ENCODE data around the gene KAZN. TPM values are rescaled to one million over a fixed set of nuclear protein-coding genes. Genes with fewer than 3 reads are reported as not detected.

KAZN gene
- total RNA-seq, 1 donor from 2014 or later, result 2.8 TPM

- H3K4me3 ChIP-seq (ENCODE audit: low read depth, low read length), result no peak overlapping the region
- no peak for TF ChIP-seq CTCF (IDR thresholded peaks at IDR 0.05; ENCODE audit: insufficient read depth, low read length, poor library complexity, severe bottlenecking)
- H3K27me3 ChIP-seq (ENCODE audit: control insufficient read depth, insufficient read depth, low read length), result no peaks in the 10 kb centered on the region
- DNase-seq (ENCODE audit: low read depth), result no peak
- no peaks in the 10 kb centered on the region for H3K36me3 ChIP-seq (ENCODE audit: control insufficient read depth, insufficient read depth, low read length)
Measured at GRCh38 chr1:14940285-14940870, 341.9 kb downstream of the KAZN start.

- no peak for DNase-seq (ENCODE audit: low read depth)
- Histone ChIP-seq H3K36me3 (ENCODE audit: control insufficient read depth, insufficient read depth, low read length) (no peaks in the 10 kb centered on the region), H3K27me3 (ENCODE audit: control insufficient read depth, insufficient read depth, low read length) (no peaks in the 10 kb centered on the region), H3K4me3 (ENCODE audit: low read depth, low read length) (no peak overlapping the region)
- TF ChIP-seq CTCF (IDR thresholded peaks at IDR 0.05; ENCODE audit: insufficient read depth, low read length, poor library complexity, severe bottlenecking), result no peak
Measured at GRCh38 chr1:14941864-14942263, 343.4 kb downstream of the KAZN start.

- no peak for DNase-seq (ENCODE audit: low read depth)
- no peaks in the 10 kb centered on the region for H3K27me3 ChIP-seq (ENCODE audit: control insufficient read depth, insufficient read depth, low read length)
- no peak for TF ChIP-seq CTCF (IDR thresholded peaks at IDR 0.05; ENCODE audit: insufficient read depth, low read length, poor library complexity, severe bottlenecking)
- no peaks in the 10 kb centered on the region for H3K36me3 ChIP-seq (ENCODE audit: control insufficient read depth, insufficient read depth, low read length)
- H3K4me3 ChIP-seq (ENCODE audit: low read depth, low read length), result no peak overlapping the region
Measured at GRCh38 chr1:14944471-14944985, 346.0 kb downstream of the KAZN start.

GRCh38 chr1:14945132-14946010, 346.9 kb downstream of the KAZN start:
- Histone ChIP-seq H3K4me3 (ENCODE audit: low read depth, low read length) (no peak overlapping the region), H3K36me3 (ENCODE audit: control insufficient read depth, insufficient read depth, low read length) (no peaks in the 10 kb centered on the region), H3K27me3 (ENCODE audit: control insufficient read depth, insufficient read depth, low read length) (no peaks in the 10 kb centered on the region)
- DNase-seq (ENCODE audit: low read depth), result no peak
- TF ChIP-seq CTCF (IDR thresholded peaks at IDR 0.05; ENCODE audit: insufficient read depth, low read length, poor library complexity, severe bottlenecking), result no peak

- Histone ChIP-seq H3K27me3 (ENCODE audit: control insufficient read depth, insufficient read depth, low read length) (no peaks in the 10 kb centered on the region), H3K36me3 (ENCODE audit: control insufficient read depth, insufficient read depth, low read length) (no peaks in the 10 kb centered on the region), H3K4me3 (ENCODE audit: low read depth, low read length) (no peak overlapping the region)
- no peak for TF ChIP-seq CTCF (IDR thresholded peaks at IDR 0.05; ENCODE audit: insufficient read depth, low read length, poor library complexity, severe bottlenecking)
- DNase-seq (ENCODE audit: low read depth), result no peak
Measured at GRCh38 chr1:14946011-14946359, 347.5 kb downstream of the KAZN start.

Data from kidney epithelial cell (primary cell).